ENCODE results near the gene MICU1. TPM values are rescaled to one million over a fixed set of nuclear protein-coding genes. Genes with fewer than 3 reads are reported as not detected.

The MICU1 gene
- total and polyA plus RNA-seq, 10 of the 15 experiments (the other 5 are each of a cell fraction or from before 2014, with no cell fraction given): 18.2 to 36.4 (median 22.2) TPM

- H3K79me2 ChIP-seq (ENCODE audit: control insufficient read depth, insufficient read depth, low read length): no peaks in the 10 kb centered on the region
- no peak overlapping the region for H3K4me2 ChIP-seq (ENCODE audit: control insufficient read depth, insufficient read depth)
- H3K9ac ChIP-seq (ENCODE audit: control insufficient read depth, insufficient read depth, low read length): no peak overlapping the region
- POLR2A ChIA-PET: interaction anchor here (0.7 kb wide), 1 partner anchor 530 kb away, joined by 3 read pairs; no protein-coding TSS in a partner anchor
- H3K4me3 ChIP-seq: no peak overlapping the region
- BruUV-seq (replicated peaks): no TSS peak
- CTCF ChIA-PET: interaction anchor here (0.8 kb wide), 1 partner anchor 20 kb away, joined by 5 read pairs; no protein-coding TSS in a partner anchor
- no peaks in the 10 kb centered on the region for H4K20me1 ChIP-seq (ENCODE audit: control insufficient read depth, insufficient read depth)
- no peak for FAIRE-seq
- no peak overlapping the region for H3K27ac ChIP-seq (ENCODE audit: control insufficient read depth, insufficient read depth)
- 92% methylated on average over 1 of the region's 1 CpG for WGBS (ENCODE audit: insufficient coverage, insufficient replicate concordance, low lambda C conversion rate, missing lambda C conversion rate)
- RAD21 ChIA-PET (ENCODE audit: unreplicated experiment): no interaction called here
- no peak for DNase-seq (ENCODE audit: low read depth, low spot score)
- no peaks in the 10 kb centered on the region for H3K27me3 ChIP-seq (replicated peaks in 1 of 2; ENCODE audit: control insufficient read depth in 2 of 2, insufficient read depth in 2 of 2, low read length in 1 of 2)
- H3K9me3 ChIP-seq (replicated peaks; ENCODE audit: control insufficient read depth, insufficient read depth, low read length): no peaks in the 10 kb centered on the region
- no peak for TF ChIP-seq IRF4 (IDR thresholded peaks at IDR 0.05; ENCODE audit: low read depth, low read length)
- TF ChIP-seq ZBTB33 (IDR thresholded peaks at IDR 0.05): no peak
- no peak for TF ChIP-seq NBN (IDR thresholded peaks at IDR 0.05)
- TF ChIP-seq RAD51 (IDR thresholded peaks at IDR 0.05): no peak
- TF ChIP-seq POLR2AphosphoS5 (IDR thresholded peaks at IDR 0.05; ENCODE audit: low read length): no peak
- no peak for TF ChIP-seq NKRF (conservative IDR thresholded peaks at IDR 0.05)
- TF ChIP-seq ATF7 (IDR thresholded peaks at IDR 0.05; ENCODE audit: low read depth): no peak
- TF ChIP-seq RBBP5 (conservative IDR thresholded peaks at IDR 0.05): no peak
- no peak for TF ChIP-seq TAF1 (IDR thresholded peaks at IDR 0.05; ENCODE audit: borderline replicate concordance, low read depth, low read length)
- TF ChIP-seq MYB (IDR thresholded peaks at IDR 0.05; ENCODE audit: borderline replicate concordance, low read depth, low read length): no peak
- TF ChIP-seq MLLT1 (IDR thresholded peaks at IDR 0.05): no peak
- TF ChIP-seq NFYA (IDR thresholded peaks at IDR 0.05; ENCODE audit: borderline replicate concordance, low read depth, low read length): no peak
- no peak for TF ChIP-seq FOXK2 (IDR thresholded peaks at IDR 0.05)
- no peak for TF ChIP-seq E2F8 (IDR thresholded peaks at IDR 0.05; ENCODE audit: low read depth, partially characterized antibody)
- no peak for TF ChIP-seq SREBF1 (IDR thresholded peaks at IDR 0.05; ENCODE audit: low read length)
- TF ChIP-seq TCF7 (IDR thresholded peaks at IDR 0.05; ENCODE audit: borderline replicate concordance): no peak
- no peak for TF ChIP-seq POLR2A (IDR thresholded peaks at IDR 0.05; ENCODE audit: low read depth, low read length)
- no peak for TF ChIP-seq ZNF384 (IDR thresholded peaks at IDR 0.05; ENCODE audit: borderline replicate concordance, low read depth, low read length)
- TF ChIP-seq ESRRA (IDR thresholded peaks at IDR 0.05; ENCODE audit: low read length): no peak
- no peaks in the 10 kb centered on the region for H3K36me3 ChIP-seq (ENCODE audit: control insufficient read depth in 2 of 2, insufficient read depth in 2 of 2, low read length in 1 of 2)
- 0 out of 2 replicates have a peak, but pooled peaks cover 3% of the 10 kb centered on the region for H3K4me1 ChIP-seq (ENCODE audit: control insufficient read depth, insufficient read depth, low read length)
- no peak for ATAC-seq
- SMC1A ChIA-PET (ENCODE audit: uncharacterized antibody, unreplicated experiment): no interaction called here
- H2AFZ ChIP-seq (ENCODE audit: control insufficient read depth, low read depth, low read length): no peak overlapping the region
- intact Hi-C loops (cut with micrococcal nuclease; ENCODE audit: unreplicated experiment): no loop called here
- in situ Hi-C loops (cut with MboI): no loop called here
Measured at GRCh38 chr10:72673280-72673679, 47.4 kb upstream of the MICU1 start.

All from GM12878 (cell line).